Measurements from ENCODE around the gene PTPRJ. TPM values are rescaled to one million over a fixed set of nuclear protein-coding genes. Genes with fewer than 3 reads are reported as not detected.

PTPRJ gene
- total and polyA plus RNA-seq, 7 donors = 0.32 to 12.4 (median 4.1) TPM

GRCh38 chr11:48056325-48057183 lies 76.2 kb downstream of the PTPRJ start:
- TF ChIP-seq, protein P1, sequence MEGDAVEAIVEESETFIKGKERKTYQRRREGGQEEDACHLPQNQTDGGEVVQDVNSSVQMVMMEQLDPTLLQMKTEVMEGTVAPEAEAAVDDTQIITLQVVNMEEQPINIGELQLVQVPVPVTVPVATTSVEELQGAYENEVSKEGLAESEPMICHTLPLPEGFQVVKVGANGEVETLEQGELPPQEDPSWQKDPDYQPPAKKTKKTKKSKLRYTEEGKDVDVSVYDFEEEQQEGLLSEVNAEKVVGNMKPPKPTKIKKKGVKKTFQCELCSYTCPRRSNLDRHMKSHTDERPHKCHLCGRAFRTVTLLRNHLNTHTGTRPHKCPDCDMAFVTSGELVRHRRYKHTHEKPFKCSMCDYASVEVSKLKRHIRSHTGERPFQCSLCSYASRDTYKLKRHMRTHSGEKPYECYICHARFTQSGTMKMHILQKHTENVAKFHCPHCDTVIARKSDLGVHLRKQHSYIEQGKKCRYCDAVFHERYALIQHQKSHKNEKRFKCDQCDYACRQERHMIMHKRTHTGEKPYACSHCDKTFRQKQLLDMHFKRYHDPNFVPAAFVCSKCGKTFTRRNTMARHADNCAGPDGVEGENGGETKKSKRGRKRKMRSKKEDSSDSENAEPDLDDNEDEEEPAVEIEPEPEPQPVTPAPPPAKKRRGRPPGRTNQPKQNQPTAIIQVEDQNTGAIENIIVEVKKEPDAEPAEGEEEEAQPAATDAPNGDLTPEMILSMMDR (IDR thresholded peaks at IDR 0.05) = no peak
- H3K9me3 ChIP-seq = no peaks in the 10 kb centered on the region
- ATAC-seq (no peak), DNase-seq (no peak)
- H3K27me3 ChIP-seq (ENCODE audit: insufficient read depth in 3 of 3, low read length in 2 of 3) = peaks cover 0 to 2% (median 0%) of the 10 kb centered on the region in 3 donors
- H3K27ac ChIP-seq = no peak overlapping the region
- no peaks in the 10 kb centered on the region for H3K36me3 ChIP-seq (ENCODE audit: insufficient read depth in 1 of 2, low read depth in 1 of 2)
- intact Hi-C loops (cut with DNase I) = no loop called here
- 93 to 95% (median 94%) methylated on average over 20 of the region's 20 CpGs for WGBS, 3 donors
- H3K4me1 ChIP-seq = no peaks in the 10 kb centered on the region
- H3K4me3 ChIP-seq = no peak overlapping the region

DNA sequence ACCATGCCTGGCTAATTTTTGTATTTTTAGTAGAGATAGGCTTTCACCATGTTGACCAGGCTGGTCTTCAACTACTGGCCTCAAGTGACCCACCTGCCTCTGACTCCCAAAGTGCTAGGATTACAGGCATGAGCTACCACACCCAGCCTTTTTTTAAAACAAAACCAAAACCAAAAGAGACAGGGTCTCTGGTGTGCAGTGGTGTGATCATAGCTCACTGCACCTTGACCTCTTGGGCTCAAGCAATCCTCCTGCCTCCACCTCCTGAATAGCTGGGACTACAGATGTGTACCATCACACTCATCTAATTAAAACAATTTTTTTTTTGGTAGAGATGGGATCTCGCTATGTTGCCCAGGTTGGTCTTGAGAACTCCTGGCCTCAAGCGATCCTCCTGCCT lies 77.7 kb downstream of the PTPRJ start:
- intact Hi-C loops (cut with DNase I) = no loop called here
- no peak for ATAC-seq

DNA sequence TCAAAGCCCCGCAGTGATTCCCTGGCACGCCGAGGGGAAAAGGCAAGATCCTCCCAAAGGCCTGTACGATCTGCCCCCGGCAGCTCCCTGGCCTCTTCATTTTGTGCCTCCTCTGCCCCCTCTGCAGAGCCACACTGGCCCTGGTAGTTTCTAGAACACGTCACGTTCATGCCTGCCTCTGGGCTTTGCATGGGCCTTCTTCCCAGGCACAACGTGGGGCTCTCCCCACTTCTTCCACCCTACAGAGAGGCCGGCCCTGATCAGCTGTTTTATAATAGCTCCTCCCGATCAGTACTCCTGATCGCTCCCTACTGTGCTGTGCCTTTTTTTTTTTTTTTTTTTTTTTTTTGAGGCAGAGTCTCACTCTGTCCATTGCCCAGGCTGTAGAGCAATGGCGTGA lies 78.4 kb downstream of the PTPRJ start:
- intact Hi-C loops (cut with DNase I) = no loop called here
- no peak for DNase-seq
- no peak for ATAC-seq
- TF ChIP-seq, protein P1 (IDR thresholded peaks at IDR 0.05) = no peak
- Histone ChIP-seq H3K27me3 (ENCODE audit: insufficient read depth in 3 of 3, low read length in 2 of 3) (peaks cover 0 to 2% (median 0%) of the 10 kb centered on the region in 3 donors), H3K36me3 (ENCODE audit: insufficient read depth in 1 of 2, low read depth in 1 of 2) (no peaks in the 10 kb centered on the region), H3K9me3 (no peaks in the 10 kb centered on the region), H3K27ac (no peak overlapping the region), H3K4me1 (peaks cover 6% of the 10 kb centered on the region), H3K4me3 (no peak overlapping the region)
- WGBS, 3 donors = 93 to 96% (median 95%) methylated on average over 12 of the region's 12 CpGs

More for the DNA sequence above, 77.7 kb downstream of the PTPRJ start:
- TF ChIP-seq, protein P1 (IDR thresholded peaks at IDR 0.05) = no peak
- no peak overlapping the region for H3K27ac ChIP-seq
- no peaks in the 10 kb centered on the region for H3K9me3 ChIP-seq
- DNase-seq = no peak
- H3K27me3 ChIP-seq (ENCODE audit: insufficient read depth in 3 of 3, low read length in 2 of 3) = peaks cover 0 to 2% (median 0%) of the 10 kb centered on the region in 3 donors
- no peak overlapping the region for H3K4me3 ChIP-seq
- no peaks in the 10 kb centered on the region for H3K4me1 ChIP-seq
- WGBS, 3 donors = 98 to 100% (median 100%) methylated on average over 2 of the region's 2 CpGs
- H3K36me3 ChIP-seq (ENCODE audit: insufficient read depth in 1 of 2, low read depth in 1 of 2) = no peaks in the 10 kb centered on the region

GRCh38 chr11:48062649-48063048 lies 82.3 kb downstream of the PTPRJ start:
- WGBS, 3 donors = 81 to 95% (median 92%) methylated on average over 3 of the region's 3 CpGs
- H3K27ac ChIP-seq = no peak overlapping the region
- DNase-seq = no peak
- peaks cover 0 to 2% (median 0%) of the 10 kb centered on the region in 3 donors for H3K27me3 ChIP-seq (ENCODE audit: insufficient read depth in 3 of 3, low read length in 2 of 3)
- peaks cover 16% of the 10 kb centered on the region for H3K4me1 ChIP-seq
- no peaks in the 10 kb centered on the region for H3K9me3 ChIP-seq
- H3K4me3 ChIP-seq = no peak overlapping the region
- intact Hi-C loops (cut with DNase I) = no loop called here
- TF ChIP-seq, protein P1 (IDR thresholded peaks at IDR 0.05) = no peak
- ATAC-seq = no peak
- H3K36me3 ChIP-seq (ENCODE audit: insufficient read depth in 1 of 2, low read depth in 1 of 2) = no peaks in the 10 kb centered on the region
